Measurements from ENCODE around the gene NRF1.
"Not testable (repeated sequence)": the region's sequence is repeated elsewhere in the genome, so short reads cannot be mapped to it uniquely, and the experiment has no call there.

The NRF1 gene

GRCh38 chr7:129784783-129785684 is 173.5 kb downstream of the NRF1 start:
- Histone ChIP-seq H3K36me3 (ENCODE audit: control insufficient read depth, insufficient read depth, low read length) (no peaks in the 10 kb centered on the region), H3K4me1 (ENCODE audit: control insufficient read depth, insufficient read depth, low read length, poor library complexity, severe bottlenecking) (peaks cover 56% of the 10 kb centered on the region), H3K27me3 (replicated peaks; ENCODE audit: control insufficient read depth, insufficient read depth, low read length, poor library complexity, severe bottlenecking) (peaks cover 69% of the 10 kb centered on the region), H3K4me3 (ENCODE audit: insufficient read depth, low read depth, low read length, poor library complexity, severe bottlenecking) (peak overlapping the region; percentile 32), H3K27ac (ENCODE audit: insufficient read depth, low read length, poor library complexity, severe bottlenecking) (no peak overlapping the region), H3K9me3 (ENCODE audit: control insufficient read depth, low read length) (no peaks in the 10 kb centered on the region)
- no peak for DNase-seq

DNA sequence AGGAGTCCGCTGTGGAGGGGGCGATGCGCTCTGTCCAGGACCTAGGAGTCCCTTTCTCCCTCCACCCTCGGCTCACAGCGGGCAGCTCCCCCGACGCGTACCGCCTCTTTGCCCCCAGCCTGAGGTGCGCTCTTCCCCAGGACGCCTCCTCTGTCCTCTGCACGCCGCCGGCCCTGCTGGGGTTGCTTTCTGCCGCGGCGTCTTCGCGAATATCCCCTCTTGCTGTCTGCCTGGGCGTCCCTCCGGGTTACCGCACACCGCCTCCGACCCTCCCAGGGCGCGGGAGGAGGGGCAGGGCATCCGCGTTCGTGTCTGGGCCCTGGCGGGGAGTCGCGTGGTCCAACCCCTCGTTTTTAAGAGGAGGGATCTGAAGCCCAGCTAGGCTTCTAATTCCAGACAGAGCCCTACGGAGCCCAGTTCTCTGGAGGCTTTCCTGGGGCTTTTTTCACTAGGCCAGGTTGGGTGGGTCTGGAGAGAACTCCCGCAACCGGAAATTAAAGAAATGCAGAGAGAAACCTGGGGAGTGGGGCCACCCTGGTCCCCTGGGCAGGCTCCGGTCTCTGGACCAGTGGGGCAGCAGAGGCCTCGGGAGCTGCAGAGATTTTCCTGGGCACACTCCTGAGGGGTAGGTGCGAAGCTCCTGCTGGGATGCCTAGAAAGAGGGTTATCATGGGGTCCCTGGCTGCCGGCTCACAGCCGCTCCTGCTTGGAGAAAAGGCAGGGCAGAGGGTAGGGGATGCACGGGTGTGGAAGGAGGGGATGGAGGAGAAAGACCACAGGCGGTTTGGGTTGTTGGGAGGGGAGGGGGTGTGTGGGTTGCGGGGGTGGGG is 174.4 kb downstream of the NRF1 start:
- H3K4me3 ChIP-seq (ENCODE audit: insufficient read depth, low read depth, low read length, poor library complexity, severe bottlenecking), result peak overlapping the region; percentile 32
- no peak for DNase-seq
- H3K9me3 ChIP-seq (ENCODE audit: control insufficient read depth, low read length), result no peaks in the 10 kb centered on the region
- peaks cover 48% of the 10 kb centered on the region for H3K4me1 ChIP-seq (ENCODE audit: control insufficient read depth, insufficient read depth, low read length, poor library complexity, severe bottlenecking)
- peaks cover 61% of the 10 kb centered on the region for H3K27me3 ChIP-seq (replicated peaks; ENCODE audit: control insufficient read depth, insufficient read depth, low read length, poor library complexity, severe bottlenecking)
- H3K36me3 ChIP-seq (ENCODE audit: control insufficient read depth, insufficient read depth, low read length), result no peaks in the 10 kb centered on the region
- no peak overlapping the region for H3K27ac ChIP-seq (ENCODE audit: insufficient read depth, low read length, poor library complexity, severe bottlenecking)

DNA sequence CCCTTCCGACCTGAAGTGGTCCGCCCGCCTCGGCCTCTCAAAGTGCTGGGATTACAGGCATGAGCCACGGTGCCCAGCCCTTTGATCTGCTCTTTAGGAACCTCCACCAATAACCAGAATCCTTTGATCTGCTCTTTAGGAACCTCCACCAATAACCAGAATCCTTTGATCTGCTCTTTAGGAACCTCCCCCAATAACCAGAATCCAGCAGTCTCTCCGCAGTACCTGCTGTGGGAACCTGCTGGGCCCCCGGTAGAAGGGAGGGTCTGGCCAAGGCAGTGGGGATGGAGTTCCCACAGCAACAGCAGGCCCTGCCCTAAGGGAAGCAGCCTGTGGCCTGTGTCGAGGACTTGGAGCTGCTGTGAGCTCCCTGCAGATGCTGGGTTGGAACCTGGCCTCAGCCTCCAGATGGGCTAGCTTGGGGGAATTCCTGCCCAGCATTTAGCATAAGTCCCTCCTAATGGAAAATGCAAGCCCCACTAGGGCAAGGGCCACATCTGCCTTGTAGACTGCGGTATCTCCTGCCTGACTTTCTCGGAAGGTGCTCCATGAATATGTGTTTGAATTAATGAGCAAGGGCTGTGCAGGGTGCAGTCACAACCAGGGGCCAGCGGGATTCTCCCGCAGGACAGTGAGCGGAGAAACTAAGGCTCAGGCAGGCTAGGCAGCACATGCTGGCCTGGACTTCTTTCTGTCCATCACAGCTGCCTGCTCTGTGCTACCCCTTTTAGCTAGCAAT is 175.5 kb downstream of the NRF1 start:
- DNase-seq, result no peak
- H3K27me3 ChIP-seq (replicated peaks; ENCODE audit: control insufficient read depth, insufficient read depth, low read length, poor library complexity, severe bottlenecking), result peaks cover 50% of the 10 kb centered on the region

GRCh38 chr7:129789000-129789399 is 177.5 kb downstream of the NRF1 start:
- Histone ChIP-seq H3K27ac (ENCODE audit: insufficient read depth, low read length, poor library complexity, severe bottlenecking) (no peak overlapping the region), H3K4me1 (ENCODE audit: control insufficient read depth, insufficient read depth, low read length, poor library complexity, severe bottlenecking) (peaks cover 19% of the 10 kb centered on the region), H3K27me3 (replicated peaks; ENCODE audit: control insufficient read depth, insufficient read depth, low read length, poor library complexity, severe bottlenecking) (peaks cover 30% of the 10 kb centered on the region), H3K4me3 (ENCODE audit: insufficient read depth, low read depth, low read length, poor library complexity, severe bottlenecking) (no peak overlapping the region), H3K36me3 (ENCODE audit: control insufficient read depth, insufficient read depth, low read length) (no peaks in the 10 kb centered on the region), H3K9me3 (ENCODE audit: control insufficient read depth, low read length) (no peaks in the 10 kb centered on the region)
- no peak for DNase-seq

More for the DNA sequence above, 175.5 kb downstream of the NRF1 start:
- no peak overlapping the region for H3K4me3 ChIP-seq (ENCODE audit: insufficient read depth, low read depth, low read length, poor library complexity, severe bottlenecking)
- H3K9me3 ChIP-seq (ENCODE audit: control insufficient read depth, low read length), result no peaks in the 10 kb centered on the region
- H3K4me1 ChIP-seq (ENCODE audit: control insufficient read depth, insufficient read depth, low read length, poor library complexity, severe bottlenecking), result peaks cover 37% of the 10 kb centered on the region
- no peak overlapping the region for H3K27ac ChIP-seq (ENCODE audit: insufficient read depth, low read length, poor library complexity, severe bottlenecking)
- no peaks in the 10 kb centered on the region for H3K36me3 ChIP-seq (ENCODE audit: control insufficient read depth, insufficient read depth, low read length)

DNA sequence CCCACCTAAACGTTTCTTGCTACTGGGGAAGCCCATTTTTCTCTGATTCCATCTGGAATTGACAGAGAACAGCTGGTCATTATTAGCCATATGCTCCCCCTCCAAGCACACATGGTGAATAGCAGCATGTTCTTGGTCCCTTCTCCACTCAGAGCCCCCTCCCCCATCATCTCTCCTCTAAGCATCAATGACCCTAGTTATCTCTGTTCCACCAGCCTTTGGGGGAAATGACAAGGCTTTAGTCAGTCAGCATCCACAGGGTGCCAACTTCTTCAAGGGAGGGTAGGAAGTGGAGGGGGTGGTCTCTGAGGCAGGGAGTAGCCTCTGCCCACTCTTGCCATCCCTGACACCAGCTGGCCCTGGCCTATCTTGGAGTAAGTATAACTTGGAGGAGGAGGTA is 178.1 kb downstream of the NRF1 start:
- no peak for DNase-seq
- Histone ChIP-seq H3K36me3 (ENCODE audit: control insufficient read depth, insufficient read depth, low read length) (no peaks in the 10 kb centered on the region), H3K4me1 (ENCODE audit: control insufficient read depth, insufficient read depth, low read length, poor library complexity, severe bottlenecking) (peaks cover 16% of the 10 kb centered on the region), H3K4me3 (ENCODE audit: insufficient read depth, low read depth, low read length, poor library complexity, severe bottlenecking) (no peak overlapping the region), H3K27ac (ENCODE audit: insufficient read depth, low read length, poor library complexity, severe bottlenecking) (no peak overlapping the region), H3K9me3 (ENCODE audit: control insufficient read depth, low read length) (no peaks in the 10 kb centered on the region), H3K27me3 (replicated peaks; ENCODE audit: control insufficient read depth, insufficient read depth, low read length, poor library complexity, severe bottlenecking) (peaks cover 25% of the 10 kb centered on the region)

DNA sequence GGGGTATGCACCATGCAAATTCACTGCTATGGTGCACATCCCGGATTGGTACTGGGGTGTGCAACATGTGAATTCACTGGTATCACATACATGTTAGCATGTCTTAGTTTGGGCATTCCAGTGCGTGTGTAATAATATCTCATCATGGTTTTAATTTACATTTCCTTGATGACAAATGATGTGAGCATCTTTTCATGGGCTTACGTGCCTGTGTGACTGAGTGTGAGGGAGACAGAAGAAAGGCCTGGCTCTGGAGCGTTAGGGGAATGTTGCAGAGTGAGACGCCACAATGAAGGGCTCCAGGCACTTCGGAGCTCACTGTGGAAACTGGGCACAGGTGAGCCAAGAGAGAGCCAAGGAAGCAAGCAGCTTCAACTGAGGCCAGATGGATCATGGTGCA is 178.6 kb downstream of the NRF1 start:
- H3K4me3 ChIP-seq (ENCODE audit: insufficient read depth, low read depth, low read length, poor library complexity, severe bottlenecking), result no peak overlapping the region
- no peak overlapping the region for H3K27ac ChIP-seq (ENCODE audit: insufficient read depth, low read length, poor library complexity, severe bottlenecking)
- DNase-seq, result no peak
- peaks cover 11% of the 10 kb centered on the region for H3K4me1 ChIP-seq (ENCODE audit: control insufficient read depth, insufficient read depth, low read length, poor library complexity, severe bottlenecking)
- peaks cover 20% of the 10 kb centered on the region for H3K27me3 ChIP-seq (replicated peaks; ENCODE audit: control insufficient read depth, insufficient read depth, low read length, poor library complexity, severe bottlenecking)
- no peaks in the 10 kb centered on the region for H3K36me3 ChIP-seq (ENCODE audit: control insufficient read depth, insufficient read depth, low read length)
- no peaks in the 10 kb centered on the region for H3K9me3 ChIP-seq (ENCODE audit: control insufficient read depth, low read length)

DNA sequence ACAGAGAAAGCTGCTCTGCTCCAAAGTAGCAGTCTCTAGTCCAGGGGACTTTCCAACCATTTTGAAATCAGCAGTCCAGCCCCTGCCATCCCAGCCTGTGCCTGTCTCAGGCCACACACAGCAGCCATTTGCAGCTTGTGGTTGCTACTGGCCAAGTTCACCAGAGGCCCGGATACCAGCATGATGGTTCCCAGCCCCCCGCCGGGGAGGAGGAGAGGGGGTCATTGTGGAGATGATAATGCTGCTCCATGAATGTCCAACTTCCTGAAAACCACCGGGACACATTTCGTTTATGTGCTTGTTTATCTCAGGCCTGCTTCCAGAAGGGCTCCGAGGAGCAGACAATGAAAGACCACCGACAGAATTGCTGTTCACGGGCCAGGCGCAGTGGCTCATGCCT is 181.2 kb downstream of the NRF1 start:
- no peak for DNase-seq
- no peaks in the 10 kb centered on the region for H3K9me3 ChIP-seq (ENCODE audit: control insufficient read depth, low read length)
- no peaks in the 10 kb centered on the region for H3K36me3 ChIP-seq (ENCODE audit: control insufficient read depth, insufficient read depth, low read length)
- no peak overlapping the region for H3K27ac ChIP-seq (ENCODE audit: insufficient read depth, low read length, poor library complexity, severe bottlenecking)
- no peaks in the 10 kb centered on the region for H3K4me1 ChIP-seq (ENCODE audit: control insufficient read depth, insufficient read depth, low read length, poor library complexity, severe bottlenecking)
- H3K4me3 ChIP-seq (ENCODE audit: insufficient read depth, low read depth, low read length, poor library complexity, severe bottlenecking), result no peak overlapping the region
- no peaks in the 10 kb centered on the region for H3K27me3 ChIP-seq (replicated peaks; ENCODE audit: control insufficient read depth, insufficient read depth, low read length, poor library complexity, severe bottlenecking)

GRCh38 chr7:129793506-129794310 is 182.2 kb downstream of the NRF1 start:
- H3K27ac ChIP-seq (ENCODE audit: insufficient read depth, low read length, poor library complexity, severe bottlenecking), result no peak overlapping the region
- H3K4me3 ChIP-seq (ENCODE audit: insufficient read depth, low read depth, low read length, poor library complexity, severe bottlenecking), result no peak overlapping the region
- no peak for DNase-seq
- H3K4me1 ChIP-seq (ENCODE audit: control insufficient read depth, insufficient read depth, low read length, poor library complexity, severe bottlenecking), result no peaks in the 10 kb centered on the region
- H3K27me3 ChIP-seq (replicated peaks; ENCODE audit: control insufficient read depth, insufficient read depth, low read length, poor library complexity, severe bottlenecking), result no peaks in the 10 kb centered on the region
- no peaks in the 10 kb centered on the region for H3K9me3 ChIP-seq (ENCODE audit: control insufficient read depth, low read length)
- no peaks in the 10 kb centered on the region for H3K36me3 ChIP-seq (ENCODE audit: control insufficient read depth, insufficient read depth, low read length)

DNA sequence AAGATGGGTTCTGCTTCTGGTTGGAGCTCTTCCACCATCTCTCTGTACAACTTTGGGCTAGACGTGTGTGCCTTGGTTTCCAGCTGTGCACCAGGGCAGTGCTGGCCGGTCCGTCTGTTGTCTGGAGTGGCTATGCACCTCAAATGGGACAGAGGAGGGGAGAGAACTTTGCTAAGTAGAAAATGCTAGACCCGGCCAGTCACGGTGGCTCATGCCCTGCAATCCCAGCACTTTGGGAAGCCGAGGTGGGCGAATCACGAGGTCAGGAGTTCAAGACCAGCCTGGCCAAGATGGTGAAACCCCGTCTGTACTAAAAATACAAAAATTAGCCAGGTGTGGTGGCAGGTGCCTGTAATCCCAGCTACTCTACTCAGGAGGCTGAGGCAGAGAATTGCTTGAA is 182.9 kb downstream of the NRF1 start:
- not testable (repeated sequence) for H3K27ac ChIP-seq (ENCODE audit: insufficient read depth, low read length, poor library complexity, severe bottlenecking); H3K27me3 ChIP-seq (replicated peaks; ENCODE audit: control insufficient read depth, insufficient read depth, low read length, poor library complexity, severe bottlenecking); DNase-seq; H3K4me1 ChIP-seq (ENCODE audit: control insufficient read depth, insufficient read depth, low read length, poor library complexity, severe bottlenecking); H3K36me3 ChIP-seq (ENCODE audit: control insufficient read depth, insufficient read depth, low read length); H3K9me3 ChIP-seq (ENCODE audit: control insufficient read depth, low read length); H3K4me3 ChIP-seq (ENCODE audit: insufficient read depth, low read depth, low read length, poor library complexity, severe bottlenecking)
